H9 (cell line): Measurements from ENCODE around the gene RNASEL. TPM values are rescaled to one million over a fixed set of nuclear protein-coding genes. Genes with fewer than 3 reads are reported as not detected.

Experiments used
- DNase-seq: peaks from one replicate; pipeline ENCODE4 v3.0.0-alpha.2; 2017
- H2AFZ ChIP-seq: one replicate; pipeline ENCODE4 v1.6.1; 2013; ENCODE audit warnings: mild to moderate bottlenecking, low read length, control low read depth, moderate library complexity
- H2AK5ac ChIP-seq: 2 replicates; pipeline ENCODE4 v1.6.1; 2013; ENCODE audit warnings: low read length, control low read depth, mixed read lengths; ENCODE audit not compliant: insufficient read length
- H2BK120ac ChIP-seq: one replicate; pipeline ENCODE4 v1.6.1; 2013; ENCODE audit warnings: low read depth, mild to moderate bottlenecking, low read length, control low read depth, inconsistent platforms; ENCODE audit not compliant: poor library complexity, severe bottlenecking
- H2BK12ac ChIP-seq: 2 replicates; pipeline ENCODE4 v1.6.1; 2013; ENCODE audit warnings: low read length, control low read depth, mixed read lengths, low read depth; ENCODE audit not compliant: insufficient read length
- H2BK15ac ChIP-seq: 2 replicates; pipeline ENCODE4 v1.6.1; 2013; ENCODE audit warnings: low read depth, low read length, control low read depth
- H2BK20ac ChIP-seq: one replicate; pipeline ENCODE4 v1.6.1; 2013; ENCODE audit warnings: low read depth, mild to moderate bottlenecking, low read length, control low read depth, inconsistent platforms; ENCODE audit not compliant: poor library complexity, severe bottlenecking
- H2BK5ac ChIP-seq: 2 replicates; pipeline ENCODE4 v1.6.1; 2013; ENCODE audit warnings: low read length, control low read depth, mixed read lengths; ENCODE audit not compliant: insufficient read length
- H3K14ac ChIP-seq: 2 replicates; pipeline ENCODE4 v1.6.1; 2013; ENCODE audit warnings: low read length, control low read depth; ENCODE audit not compliant: insufficient read depth
- H3K18ac ChIP-seq: 2 replicates; pipeline ENCODE4 v1.6.1; 2013; ENCODE audit warnings: low read depth, mild to moderate bottlenecking, mixed read lengths, low read length, control low read depth; ENCODE audit not compliant: insufficient read length
- H3K23ac ChIP-seq: 2 replicates; pipeline ENCODE4 v1.6.1; 2013; ENCODE audit warnings: low read length, control low read depth, mixed read lengths, low read depth; ENCODE audit not compliant: insufficient read length
- H3K23me2 ChIP-seq: 2 replicates; pipeline ENCODE4 v1.6.1; 2013; ENCODE audit warnings: low read depth, mild to moderate bottlenecking, mixed read lengths, low read length, control low read depth; ENCODE audit not compliant: insufficient read length, poor library complexity, severe bottlenecking
- H3K27ac ChIP-seq: 2 replicates; pipeline ENCODE4 v1.5.1; 2013; ENCODE audit warnings: low read length, control low read depth, mixed read lengths, low read depth; ENCODE audit not compliant: insufficient read length
- H3K27me3 ChIP-seq: 2 replicates; pipeline ENCODE4 v1.6.1; 2013; ENCODE audit warnings: low read length, control low read depth, inconsistent platforms; ENCODE audit not compliant: insufficient read depth
- H3K4ac ChIP-seq: 2 replicates; pipeline ENCODE4 v1.6.1; 2013; ENCODE audit warnings: low read depth, mild to moderate bottlenecking, control low read depth, inconsistent platforms, low read length, moderate library complexity
- H3K4me1 ChIP-seq: 2 replicates; pipeline ENCODE4 v1.6.1; 2013; ENCODE audit warnings: low read length, control low read depth, inconsistent platforms; ENCODE audit not compliant: insufficient read depth
- H3K4me2 ChIP-seq: 2 replicates; pipeline ENCODE4 v1.6.1; 2013; ENCODE audit warnings: low read length, control low read depth, mixed read lengths; ENCODE audit not compliant: insufficient read length, insufficient read depth
- H3K56ac ChIP-seq: 2 replicates; pipeline ENCODE4 v1.6.1; 2013; ENCODE audit warnings: low read depth, mild to moderate bottlenecking, mixed read lengths, low read length, control low read depth; ENCODE audit not compliant: insufficient read length
- H3K79me1 ChIP-seq: 2 replicates; pipeline ENCODE4 v1.6.1; 2013; ENCODE audit warnings: low read depth, mild to moderate bottlenecking, moderate library complexity, low read length, control low read depth, inconsistent platforms; ENCODE audit not compliant: insufficient read depth, poor library complexity, severe bottlenecking
- H3K79me2 ChIP-seq: 2 replicates; pipeline ENCODE4 v1.6.1; 2013; ENCODE audit warnings: low read length, control low read depth, inconsistent platforms; ENCODE audit not compliant: insufficient read depth
- H3K9ac ChIP-seq: 2 replicates; pipeline ENCODE4 v1.6.1; 2013; ENCODE audit warnings: low read length, control low read depth, mixed read lengths; ENCODE audit not compliant: insufficient read length; ENCODE audit errors: extremely low read depth
- H3K9me3 ChIP-seq: one replicate; pipeline ENCODE4 v1.6.1; 2013; ENCODE audit warnings: low read depth, low read length, inconsistent platforms; ENCODE audit not compliant: control insufficient read depth
- H3T11ph ChIP-seq: one replicate; pipeline ENCODE4 v1.6.1; 2013; ENCODE audit warnings: mild to moderate bottlenecking, low read length, control low read depth, inconsistent platforms
- H4K20me1 ChIP-seq: one replicate; pipeline ENCODE4 v1.6.1; 2013; ENCODE audit not compliant: control insufficient read depth, insufficient read length, insufficient read depth
- H4K5ac ChIP-seq: 2 replicates; pipeline ENCODE4 v1.6.1; 2013; ENCODE audit warnings: low read depth, mild to moderate bottlenecking, mixed read lengths, low read length, control low read depth; ENCODE audit not compliant: insufficient read length
- H4K8ac ChIP-seq: replicated peaks from 2 replicates; pipeline ENCODE4 v1.6.1; 2013; ENCODE audit warnings: low read length, control low read depth, mixed read lengths, low read depth; ENCODE audit not compliant: insufficient read length
- H4K91ac ChIP-seq: 2 replicates; pipeline ENCODE4 v1.6.1; 2013; ENCODE audit warnings: low read depth, mild to moderate bottlenecking, moderate library complexity, mixed read lengths, low read length, control low read depth; ENCODE audit not compliant: insufficient read length
- H3K27ac Mint-ChIP-seq, 3 experiments: 2 replicates in 2 of 3; 3 replicates in 1 of 3; pipeline ENCODE4 v1.8.0; 2020 to 2021; ENCODE audit warnings: mixed read lengths in 3 of 3, mild to moderate bottlenecking in 1 of 3, moderate library complexity in 1 of 3
- H3K27me3 Mint-ChIP-seq: 2 replicates; pipeline ENCODE4 v1.8.0; 2021; ENCODE audit warnings: low read depth, mild to moderate bottlenecking, moderate library complexity, mixed read lengths
- H3K36me3 Mint-ChIP-seq, 3 experiments: 2 replicates in 2 of 3; 3 replicates in 1 of 3; pipeline ENCODE4 v1.8.0; 2020 to 2021; ENCODE audit warnings: low read depth in 3 of 3, mixed read lengths in 3 of 3; ENCODE audit not compliant: insufficient read depth in 1 of 3
- H3K4me1 Mint-ChIP-seq, 2 experiments: 2 replicates each; pipeline ENCODE4 v1.8.0; 2020; ENCODE audit warnings: mixed read lengths in 2 of 2
- H3K4me3 Mint-ChIP-seq, 2 experiments: 2 replicates in 1 of 2; 3 replicates in 1 of 2; pipeline ENCODE4 v1.8.0; 2020 to 2021; ENCODE audit warnings: mild to moderate bottlenecking in 2 of 2, mixed read lengths in 2 of 2, moderate library complexity in 1 of 2
- H3K9me3 Mint-ChIP-seq, 2 experiments: 2 replicates in 1 of 2; 3 replicates in 1 of 2; pipeline ENCODE4 v1.8.0; 2020; ENCODE audit warnings: mild to moderate bottlenecking in 2 of 2, mixed read lengths in 2 of 2, moderate library complexity in 1 of 2
- WGBS: extraction: QIAGEN DNeasy Blood & Tissue Kit; methylation state at CpG from one replicate; pipeline ENCODE4 v1.1.7; 2013; ENCODE audit warnings: missing lambda C conversion rate, low lambda C conversion rate, mixed read lengths; ENCODE audit not compliant: insufficient read length; ENCODE audit errors: extremely low coverage; 5-methylcytosine and 5-hydroxymethylcytosine counted together
- total RNA-seq: library from RNA; stranded (reverse); gene quantifications from 2 replicates; pipeline ENCODE4 v1.2.1, GENCODE V29; 2021
- TF ChIP-seq, protein P1 (sequence below): fragments of 200-600 bp; sonication (generic); conservative IDR thresholded peaks from 3 replicates; pipeline ENCODE4 v1.8.0; 2021; ENCODE audit warnings: antibody characterized with exemption, mild to moderate bottlenecking

The RNASEL gene
- total RNA-seq, 1 experiment from 2014 or later: 0.63 TPM

DNA sequence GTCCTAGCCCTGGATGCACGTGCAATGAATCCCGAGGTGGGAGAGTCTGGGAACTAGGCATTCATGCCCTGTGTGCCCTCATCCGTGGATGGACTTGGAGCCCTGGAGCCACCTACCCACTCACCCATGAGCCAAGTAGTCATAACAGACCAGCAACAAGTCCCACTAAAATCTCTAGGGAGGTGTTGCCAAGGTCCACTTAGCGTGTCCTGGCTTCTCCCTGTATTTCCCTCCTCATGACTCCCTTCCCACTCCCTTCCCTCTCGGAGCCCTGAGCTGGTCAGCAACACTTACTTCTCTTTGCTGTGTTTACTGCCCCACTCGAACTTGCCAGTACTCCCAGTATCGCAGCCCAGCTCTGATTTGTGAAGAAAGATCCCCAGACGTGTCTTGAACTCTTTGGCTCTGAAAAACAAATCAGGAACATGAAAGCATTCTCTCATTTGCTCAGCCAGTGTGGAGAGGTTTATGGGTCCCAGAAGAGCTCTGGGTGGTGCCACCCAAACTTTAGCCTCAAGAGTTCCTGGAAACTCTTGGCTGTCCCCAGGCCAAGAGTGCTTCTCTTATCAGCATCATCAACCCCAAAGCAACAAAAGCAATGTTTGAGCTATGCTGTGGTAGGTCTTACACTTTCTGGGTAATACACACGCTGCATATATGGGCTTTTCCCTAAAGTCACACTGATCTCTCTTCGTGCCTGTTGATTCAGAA is 14.0 kb upstream of the RNASEL start:
- Histone ChIP-seq H2BK12ac (no peak overlapping the region), H2BK15ac (no peak overlapping the region), H2AK5ac (no peak overlapping the region), H3T11ph (no peak overlapping the region), H2AFZ (no peak overlapping the region), H4K5ac (no peak overlapping the region), H3K9ac (no peak overlapping the region), H3K79me2 (0 out of 2 replicates have a peak, but pooled peaks cover 2% of the 10 kb centered on the region), H4K8ac (no peak overlapping the region), H3K4me1 (peaks cover 2% of the 10 kb centered on the region), H3K56ac (no peak overlapping the region), H4K20me1 (no peaks in the 10 kb centered on the region), H3K18ac (no peak overlapping the region), H3K9me3 (no peaks in the 10 kb centered on the region), H3K14ac (no peak overlapping the region), H3K27me3 (peaks cover 9% of the 10 kb centered on the region; the same call in 1 of the 2 replicates), H3K4me2 (peak overlapping the region; percentile 69), H4K91ac (no peak overlapping the region), H3K79me1 (no peaks in the 10 kb centered on the region), H3K27ac (no peak overlapping the region), H3K23me2 (peaks cover 3% of the 10 kb centered on the region), H3K4ac (no peak overlapping the region), H3K23ac (no peak overlapping the region), H2BK20ac (no peak overlapping the region), H2BK120ac (no peak overlapping the region), H2BK5ac (no peak overlapping the region)
- DNase-seq: no peak
- Mint-ChIP-seq H3K27ac (no peak overlapping the region), H3K9me3 (peaks cover 0 to 2% of the 10 kb centered on the region in 2 experiments; a peak in 1 of 5 replicates), H3K36me3 (peaks cover 0 to 8% (median 2%) of the 10 kb centered on the region in 3 experiments; a peak in 5 of 7 replicates), H3K27me3 (peaks cover 35% of the 10 kb centered on the region), H3K4me3 (peak overlapping the region in 1 of 2 experiments; percentile 57; a peak in 3 of 5 replicates), H3K4me1 (peaks cover 12 to 19% of the 10 kb centered on the region in 2 experiments)
- WGBS: no CpG with 5 or more reads among the region's 10 CpGs
- TF ChIP-seq, protein P1, sequence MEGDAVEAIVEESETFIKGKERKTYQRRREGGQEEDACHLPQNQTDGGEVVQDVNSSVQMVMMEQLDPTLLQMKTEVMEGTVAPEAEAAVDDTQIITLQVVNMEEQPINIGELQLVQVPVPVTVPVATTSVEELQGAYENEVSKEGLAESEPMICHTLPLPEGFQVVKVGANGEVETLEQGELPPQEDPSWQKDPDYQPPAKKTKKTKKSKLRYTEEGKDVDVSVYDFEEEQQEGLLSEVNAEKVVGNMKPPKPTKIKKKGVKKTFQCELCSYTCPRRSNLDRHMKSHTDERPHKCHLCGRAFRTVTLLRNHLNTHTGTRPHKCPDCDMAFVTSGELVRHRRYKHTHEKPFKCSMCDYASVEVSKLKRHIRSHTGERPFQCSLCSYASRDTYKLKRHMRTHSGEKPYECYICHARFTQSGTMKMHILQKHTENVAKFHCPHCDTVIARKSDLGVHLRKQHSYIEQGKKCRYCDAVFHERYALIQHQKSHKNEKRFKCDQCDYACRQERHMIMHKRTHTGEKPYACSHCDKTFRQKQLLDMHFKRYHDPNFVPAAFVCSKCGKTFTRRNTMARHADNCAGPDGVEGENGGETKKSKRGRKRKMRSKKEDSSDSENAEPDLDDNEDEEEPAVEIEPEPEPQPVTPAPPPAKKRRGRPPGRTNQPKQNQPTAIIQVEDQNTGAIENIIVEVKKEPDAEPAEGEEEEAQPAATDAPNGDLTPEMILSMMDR: no peak
